Measurements from ENCODE around the gene PDYN. TPM values are rescaled to one million over a fixed set of nuclear protein-coding genes. Genes with fewer than 3 reads are reported as not detected.

PDYN gene
- total and polyA plus RNA-seq, 8 donors: not detected

GRCh38 chr20:1975291-1975690 is 18.6 kb downstream of the PDYN start:
- intact Hi-C loops (cut with DNase I): no loop called here
- H3K9me3 ChIP-seq: no peaks in the 10 kb centered on the region
- H3K36me3 ChIP-seq: no peaks in the 10 kb centered on the region
- H3K4me3 ChIP-seq: no peak overlapping the region
- H3K27me3 ChIP-seq: peaks cover 0 to 4% (median 0%) of the 10 kb centered on the region in 4 donors
- H3K27ac ChIP-seq: no peak overlapping the region
- DNase-seq: no peak
- H3K4me1 ChIP-seq: no peaks in the 10 kb centered on the region
- ATAC-seq: no peak
- no peak for TF ChIP-seq CTCF (IDR thresholded peaks at IDR 0.05)
- no peak for FAIRE-seq
- WGBS, 2 donors: 77 to 84% methylated on average over 11 of the region's 11 CpGs

GRCh38 chr20:1973601-1974440 is 20.0 kb downstream of the PDYN start:
- Histone ChIP-seq H3K9me3 (no peaks in the 10 kb centered on the region), H3K4me1 (no peaks in the 10 kb centered on the region), H3K36me3 (no peaks in the 10 kb centered on the region), H3K27ac (no peak overlapping the region), H3K4me3 (no peak overlapping the region), H3K27me3 (no peaks in the 10 kb centered on the region)
- ATAC-seq (no peak), DNase-seq (no peak), FAIRE-seq (no peak)
- no peak for TF ChIP-seq CTCF (IDR thresholded peaks at IDR 0.05)
- 45 to 55% methylated on average over 15 of the region's 15 CpGs for WGBS, 2 donors
- intact Hi-C loops (cut with DNase I): no loop called here

- Histone ChIP-seq H3K27ac (no peak overlapping the region), H3K9me3 (no peaks in the 10 kb centered on the region), H3K4me3 (no peak overlapping the region), H3K4me1 (no peaks in the 10 kb centered on the region), H3K27me3 (no peaks in the 10 kb centered on the region), H3K36me3 (no peaks in the 10 kb centered on the region)
- WGBS, 2 donors: 59 to 69% methylated on average over 5 of the region's 5 CpGs
- DNase-seq: no peak
- ATAC-seq: no peak
- TF ChIP-seq CTCF (IDR thresholded peaks at IDR 0.05): no peak
- intact Hi-C loops (cut with DNase I): no loop called here
- no peak for FAIRE-seq
Measured at GRCh38 chr20:1971893-1972586, 21.8 kb downstream of the PDYN start.

GRCh38 chr20:1968964-1969363 is 24.9 kb downstream of the PDYN start:
- Histone ChIP-seq H3K27me3 (no peaks in the 10 kb centered on the region), H3K4me1 (peaks cover 0 to 3% (median 0%) of the 10 kb centered on the region in 3 donors), H3K36me3 (no peaks in the 10 kb centered on the region), H3K4me3 (no peak overlapping the region), H3K9me3 (no peaks in the 10 kb centered on the region), H3K27ac (no peak overlapping the region)
- no peak for DNase-seq
- no peak for TF ChIP-seq CTCF (IDR thresholded peaks at IDR 0.05)
- intact Hi-C loops (cut with DNase I): loop anchor here in 2 of 3 donors (5.0 kb wide), 1 partner anchor 203 kb away; no protein-coding TSS in a partner anchor
- 51 to 54% methylated on average over 4 of the region's 4 CpGs for WGBS, 2 donors
- FAIRE-seq: no peak
- ATAC-seq: no peak
